GM21723 (cell line): ENCODE results near the gene FGD2.
"Not testable (repeated sequence)": the region's sequence is repeated elsewhere in the genome, so short reads cannot be mapped to it uniquely, and the experiment has no call there.

ENCODE experiments used
- ATAC-seq: cut with Tn5 transposase; IDR thresholded peaks from one replicate; pipeline ENCODE4 v1.9.1; 2021; ENCODE audit warnings: mild to moderate bottlenecking, moderate library complexity; ENCODE audit not compliant: unreplicated experiment

FGD2 gene

DNA sequence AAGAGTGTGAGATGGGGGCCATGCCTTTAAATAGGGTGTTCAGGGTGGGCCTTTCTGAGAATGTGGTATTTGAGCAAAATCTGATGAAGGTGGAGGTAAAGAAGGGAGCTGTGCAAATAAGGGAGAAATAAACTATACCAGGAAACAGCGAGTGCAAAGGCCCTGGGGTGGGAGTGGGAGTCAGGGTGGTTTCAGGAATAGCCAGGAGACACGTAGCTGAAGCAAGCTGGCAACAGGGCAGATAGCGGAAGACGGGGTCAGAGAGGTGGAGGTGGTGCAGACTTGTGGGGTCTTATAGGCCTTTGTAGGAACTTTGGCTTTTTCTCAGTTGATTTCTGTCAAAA lies 51.6 kb downstream of the FGD2 start:
- ATAC-seq: no peak

DNA sequence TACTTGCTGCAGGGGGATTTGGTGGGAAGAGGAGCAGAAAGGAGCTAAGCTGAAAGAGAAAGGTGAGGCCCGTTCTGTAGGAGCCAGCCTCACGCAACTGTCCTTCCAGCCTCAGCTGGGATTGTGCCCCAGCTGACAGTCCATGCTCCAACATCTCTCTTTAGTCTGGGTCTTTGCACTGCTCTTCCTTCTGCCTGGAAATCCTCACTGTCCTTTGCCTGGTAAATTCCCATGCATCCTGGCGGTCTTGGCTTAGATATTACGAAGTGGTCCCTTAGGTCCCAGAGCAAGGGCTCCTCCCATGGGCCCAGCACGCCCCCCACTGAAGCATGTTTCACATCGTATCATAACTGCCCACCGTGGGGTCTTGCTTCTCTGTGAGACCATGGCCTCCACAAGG lies 52.2 kb downstream of the FGD2 start:
- ATAC-seq: no peak

DNA sequence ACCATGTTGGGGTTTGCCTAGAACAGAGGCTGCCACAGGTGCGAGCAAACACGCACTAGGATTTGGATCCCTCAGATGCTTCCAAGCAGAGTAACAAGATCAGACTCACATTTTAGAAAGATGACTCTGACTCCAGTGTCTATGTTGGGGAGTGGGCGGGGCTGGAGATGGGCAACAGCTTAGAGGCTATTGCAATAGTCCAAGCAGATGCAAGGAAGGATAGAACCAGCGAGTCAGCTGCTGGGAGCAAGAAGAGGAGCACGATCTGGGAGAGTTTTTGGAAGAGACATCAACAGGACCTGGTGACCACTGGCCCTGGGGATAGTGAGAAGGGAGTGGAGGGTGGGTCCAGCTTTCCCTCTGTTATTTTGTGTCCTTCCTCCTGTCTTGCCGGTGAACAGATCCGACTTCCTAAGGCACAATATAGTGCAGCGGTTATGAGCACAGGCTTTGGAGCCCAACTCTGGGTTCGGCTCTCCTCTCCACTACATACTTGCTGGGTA lies 52.7 kb downstream of the FGD2 start:
- ATAC-seq: no peak

DNA sequence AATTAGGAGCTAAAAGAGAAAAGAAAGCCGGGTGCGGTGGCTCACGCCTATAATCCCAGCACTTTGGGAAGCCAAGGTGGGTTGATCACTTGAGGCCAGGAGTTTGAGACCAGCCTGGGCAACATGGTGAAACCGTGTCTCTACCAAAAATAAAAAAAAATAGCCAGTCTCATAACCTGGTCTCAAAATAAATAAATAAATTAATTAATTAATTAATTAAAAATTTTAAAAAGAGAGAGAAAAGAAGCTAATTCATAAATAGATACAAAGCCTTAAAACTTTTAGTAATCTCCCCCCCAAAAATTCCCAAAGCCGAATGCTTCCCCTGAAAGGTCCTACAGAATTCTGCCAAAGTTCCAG lies 53.5 kb downstream of the FGD2 start:
- not testable (repeated sequence) for ATAC-seq

DNA sequence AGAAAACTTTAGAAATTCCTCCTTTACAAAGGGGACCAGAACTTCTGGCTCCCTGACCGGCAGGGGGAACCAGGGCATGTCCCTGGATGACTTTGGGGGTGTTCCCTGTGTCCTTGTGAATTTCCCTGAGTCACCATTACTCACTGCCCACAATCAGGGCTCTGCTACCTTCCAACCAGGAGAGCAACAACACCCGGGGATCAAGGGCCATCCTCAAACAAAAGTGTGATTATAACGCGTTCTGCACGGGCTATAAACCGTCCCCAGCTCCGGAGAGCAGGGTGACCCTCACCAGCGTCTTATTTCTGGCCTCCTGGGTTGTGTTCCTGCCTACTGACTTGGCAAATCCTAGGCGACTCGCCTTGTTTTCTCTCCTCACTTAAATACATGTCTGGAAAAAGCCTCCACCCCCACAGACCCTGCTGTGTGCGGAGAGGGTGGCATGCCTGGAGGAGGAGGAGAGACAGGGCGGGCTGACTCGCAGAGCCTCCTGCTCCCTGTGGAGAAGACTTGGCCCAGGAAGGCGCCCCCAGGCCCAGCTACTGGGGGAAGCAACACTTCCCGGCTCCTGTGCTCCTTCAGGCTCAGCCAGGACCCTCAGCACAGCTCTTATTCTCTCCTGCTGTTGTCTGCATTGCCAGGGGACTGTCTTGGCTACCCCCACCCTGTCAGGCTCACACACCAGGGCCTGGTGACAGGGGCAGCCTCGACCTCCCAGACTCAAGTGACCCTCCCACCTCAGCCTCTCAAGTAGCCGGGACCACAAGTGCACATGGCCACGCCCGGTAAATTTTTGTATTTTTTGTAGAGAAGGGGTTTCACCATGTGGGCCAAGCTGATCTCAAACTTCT lies 54.1 kb downstream of the FGD2 start:
- no peak for ATAC-seq

DNA sequence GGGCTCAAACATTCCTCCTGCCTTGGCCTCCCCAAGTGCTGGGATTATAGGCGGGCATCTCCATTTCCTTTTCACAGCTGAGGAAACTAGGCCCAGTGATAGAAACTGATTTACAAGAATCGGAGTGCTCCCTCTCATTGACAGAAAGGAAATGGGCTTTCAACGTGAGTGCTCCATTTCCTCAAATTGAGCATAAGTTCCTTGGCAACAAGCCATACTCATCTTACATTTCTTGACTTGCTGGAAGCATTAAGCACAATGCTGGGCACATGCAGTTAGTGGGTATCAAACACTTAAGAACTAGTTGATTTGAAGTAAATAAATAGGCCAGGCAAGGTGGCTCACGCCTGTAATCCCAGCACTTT lies 54.7 kb downstream of the FGD2 start:
- ATAC-seq: no peak

DNA sequence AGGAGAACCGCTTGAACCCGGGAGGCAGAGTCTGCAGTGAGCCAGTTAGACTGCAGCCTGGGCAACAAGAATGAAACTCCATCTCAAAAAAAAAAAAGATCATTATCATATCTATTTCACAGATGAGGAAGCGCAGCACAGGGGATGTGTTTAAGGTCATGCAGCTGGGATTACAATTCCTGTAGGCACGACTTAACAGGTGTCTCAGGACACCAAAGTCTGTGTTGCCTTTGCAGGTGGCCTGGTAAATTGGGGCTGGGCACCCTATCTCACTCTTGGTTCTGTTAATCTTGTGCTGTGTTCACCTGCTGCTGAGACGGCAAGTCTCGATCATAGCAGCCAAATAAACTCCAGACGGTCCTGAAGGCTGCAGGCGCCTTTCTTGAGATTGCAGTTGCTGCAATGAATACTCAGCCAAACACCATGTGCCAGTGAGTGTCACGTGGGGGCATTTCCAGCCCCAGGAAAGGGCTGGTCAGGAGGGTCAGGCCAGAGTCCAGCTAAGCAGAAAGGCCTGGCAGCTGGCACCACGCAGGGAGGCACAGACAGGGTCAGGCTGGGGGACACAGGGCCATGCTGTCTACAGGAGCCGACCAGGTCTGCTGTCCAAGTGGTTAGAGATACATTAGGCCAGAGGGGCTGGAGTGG lies 55.8 kb downstream of the FGD2 start:
- ATAC-seq: no peak

DNA sequence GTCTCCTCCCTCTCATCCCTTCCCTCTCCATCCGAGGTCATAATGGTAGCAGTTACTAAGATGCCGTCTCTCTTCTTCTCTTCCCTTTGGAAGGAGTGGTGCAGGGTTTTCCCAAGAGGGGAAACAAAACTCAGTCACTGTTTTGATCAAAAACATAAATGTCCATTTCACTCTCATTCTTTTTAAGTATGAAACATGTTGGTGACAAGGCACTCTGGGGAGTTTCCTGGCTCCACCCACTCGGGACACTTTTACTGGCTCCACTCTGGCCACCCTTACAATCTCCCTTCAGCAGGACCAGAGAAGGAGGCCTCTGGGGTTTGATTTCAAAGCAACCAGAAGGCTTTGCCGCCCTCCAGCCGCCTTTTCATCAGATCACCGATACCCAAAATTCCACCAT lies 57.0 kb downstream of the FGD2 start:
- ATAC-seq: no peak

DNA sequence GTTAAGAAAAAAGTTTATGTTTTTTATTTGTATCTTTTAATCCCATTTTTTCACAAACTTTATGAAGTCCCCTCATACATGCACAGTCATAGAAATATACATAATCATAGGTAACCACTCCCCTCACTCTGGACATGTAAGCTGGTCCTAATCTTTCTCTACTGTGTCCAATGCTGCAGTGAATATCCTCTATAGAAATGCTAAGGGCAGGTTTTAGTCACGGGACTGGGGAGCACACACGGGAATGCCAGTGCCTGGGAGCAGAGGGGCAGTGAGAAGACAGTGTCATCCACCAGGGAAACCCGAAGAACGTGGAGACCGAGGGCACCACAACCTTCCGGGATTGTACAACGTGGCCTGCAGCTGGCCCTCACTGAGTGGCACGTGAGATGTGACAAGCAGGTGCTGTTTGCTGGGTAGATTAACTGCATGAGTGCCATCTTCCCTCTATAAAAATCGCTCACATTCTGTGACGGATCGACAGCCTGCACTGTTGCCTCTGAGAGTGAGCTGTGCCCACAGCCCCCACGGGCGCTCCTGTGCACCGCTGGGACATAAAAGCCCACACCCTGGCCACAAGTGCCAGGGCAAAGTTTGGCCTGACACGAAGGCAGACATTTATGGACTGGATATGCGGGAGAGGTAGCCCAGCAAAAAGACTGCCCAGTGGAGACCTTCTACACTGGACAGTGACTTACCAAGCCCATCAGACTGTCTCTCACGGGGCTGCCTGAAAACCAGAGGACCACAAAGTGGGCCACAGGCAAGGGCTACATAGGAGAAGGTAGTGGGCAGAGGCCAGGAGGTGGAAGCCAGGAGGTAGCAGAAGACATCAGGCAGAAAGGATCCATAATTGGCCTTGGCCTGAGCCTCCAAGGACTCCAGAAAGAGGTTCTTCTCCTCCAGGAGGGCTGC lies 63.2 kb downstream of the FGD2 start:
- no peak for ATAC-seq

DNA sequence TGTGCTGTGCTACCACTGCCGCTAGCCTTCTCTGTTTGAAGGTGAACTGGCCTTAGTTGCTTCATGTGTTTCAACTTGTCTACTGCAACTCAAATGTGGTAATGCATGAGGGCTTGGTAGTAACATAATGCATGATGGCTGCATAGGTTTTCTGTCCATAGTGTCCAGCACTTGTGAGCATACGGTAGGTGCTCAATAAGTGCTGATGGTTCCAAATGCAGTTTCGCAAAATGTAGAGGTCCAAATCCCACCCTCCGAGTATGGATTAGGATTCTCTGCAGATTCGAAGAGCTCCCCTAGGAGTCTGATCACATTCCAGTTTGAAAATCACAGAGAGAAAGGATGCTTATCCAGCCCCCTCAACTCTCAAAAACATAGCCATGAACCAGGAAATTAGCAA lies 64.2 kb downstream of the FGD2 start:
- ATAC-seq: no peak

DNA sequence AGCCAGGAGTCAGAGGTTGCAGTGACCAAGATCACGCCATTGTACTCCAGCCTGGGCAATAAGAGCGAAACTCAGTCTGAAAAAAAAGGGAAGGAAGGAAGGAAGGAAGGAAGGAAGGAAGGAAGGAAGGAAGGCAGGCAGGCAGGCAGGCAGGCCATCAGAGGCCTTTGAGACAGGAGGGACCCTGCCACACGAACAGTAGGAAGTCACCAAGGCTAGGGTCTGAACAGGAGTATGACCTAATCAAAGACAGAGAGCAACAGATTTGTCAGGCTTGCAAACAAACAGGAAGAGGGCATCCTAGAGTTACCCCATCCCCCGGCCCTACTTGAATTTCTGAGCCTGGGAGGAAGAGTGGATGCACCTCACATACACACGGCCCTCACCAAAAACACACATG lies 67.1 kb downstream of the FGD2 start:
- no peak for ATAC-seq

DNA sequence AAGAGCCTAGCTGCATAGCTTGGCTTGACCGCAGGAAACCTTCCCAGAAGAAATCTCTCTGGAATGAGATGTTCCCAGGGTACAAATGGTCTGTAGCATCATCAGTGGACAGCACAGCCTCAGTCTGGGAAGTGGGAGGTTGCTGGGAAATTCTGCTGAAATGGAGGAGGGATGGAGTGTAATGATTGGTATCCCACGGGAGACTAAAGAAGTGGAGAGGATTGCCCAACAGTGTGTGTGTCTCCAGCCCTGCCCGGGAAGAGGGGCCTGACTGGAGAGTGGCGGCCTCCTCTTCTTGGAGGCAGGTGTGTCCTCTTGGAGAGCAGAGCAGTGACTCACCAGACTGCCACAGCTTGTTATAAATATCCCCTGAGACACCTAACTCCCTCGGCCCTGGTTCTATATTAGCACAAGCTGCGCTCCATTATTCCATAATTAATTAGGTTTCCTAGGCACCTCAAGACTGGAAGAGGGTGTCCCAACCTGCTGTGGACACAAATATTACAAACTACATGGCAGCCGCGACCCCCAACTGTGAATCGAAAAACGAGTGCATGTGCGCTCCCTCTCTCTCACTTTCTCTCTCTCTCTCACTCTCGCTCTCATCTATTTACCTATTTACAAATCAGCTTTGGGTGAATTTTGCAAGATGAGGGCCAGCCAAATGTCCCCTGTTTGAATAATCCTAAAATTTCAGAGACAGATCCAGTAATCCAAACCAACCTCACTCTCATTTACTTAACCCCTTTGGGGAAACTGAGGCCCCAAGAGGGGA lies 68.8 kb downstream of the FGD2 start:
- no peak for ATAC-seq

DNA sequence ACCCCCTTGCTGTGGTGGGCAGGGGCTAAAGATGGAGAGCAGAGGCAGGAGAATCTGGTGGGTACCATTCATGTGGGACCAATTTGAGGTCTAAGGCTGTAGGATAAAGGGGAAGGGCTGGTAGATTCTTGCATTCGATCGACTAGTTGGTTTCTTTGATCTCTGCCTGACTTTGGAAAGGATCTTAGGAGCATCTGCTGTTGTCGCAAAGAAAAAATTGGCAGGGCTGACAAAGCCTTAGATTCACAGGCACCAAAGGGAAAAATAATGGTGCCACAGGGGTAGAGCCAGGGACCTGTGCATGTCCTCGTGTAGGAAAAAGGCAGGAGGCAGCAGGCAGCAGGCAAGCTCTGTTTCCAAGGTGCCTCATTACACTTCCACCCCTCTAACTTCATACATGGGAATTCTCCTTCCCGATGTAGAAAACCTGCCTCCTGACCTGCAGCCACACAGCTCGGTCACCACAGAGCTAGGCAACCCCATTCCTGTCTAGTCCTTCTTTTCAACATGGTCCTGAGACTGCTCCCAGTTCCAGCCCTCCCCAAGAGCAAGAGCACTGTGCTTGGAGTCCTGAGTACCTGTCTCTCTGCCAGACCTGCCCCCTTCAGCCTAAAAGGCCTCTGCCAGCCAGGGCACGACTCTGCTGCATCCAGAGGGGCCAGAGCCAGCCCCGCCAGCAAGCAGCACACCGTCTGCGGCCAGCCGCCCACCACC lies 71.9 kb downstream of the FGD2 start:
- no peak for ATAC-seq

DNA sequence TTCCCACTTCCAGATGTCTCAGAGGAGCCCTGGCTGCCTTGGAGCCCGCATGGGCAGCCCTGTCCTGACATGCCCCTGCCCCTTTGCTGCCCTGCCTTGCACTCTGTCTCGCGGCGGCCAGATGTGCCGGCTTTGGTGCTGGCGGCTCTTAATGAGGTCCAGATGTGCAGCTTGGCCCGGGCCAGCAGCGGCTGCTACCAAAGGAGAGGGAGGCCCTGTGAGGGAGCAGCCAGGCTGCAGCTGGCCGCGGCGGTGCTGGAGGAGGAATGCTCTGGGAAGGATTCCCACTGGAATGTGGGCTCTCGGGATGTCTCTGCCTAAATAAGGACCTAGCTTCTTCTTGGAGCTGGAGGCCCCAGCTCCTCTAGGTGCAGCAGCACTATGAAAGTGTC lies 72.4 kb downstream of the FGD2 start:
- no peak for ATAC-seq
